Measurements from ENCODE around the gene SRPK2. TPM values are rescaled to one million over a fixed set of nuclear protein-coding genes. Genes with fewer than 3 reads are reported as not detected.

SRPK2 gene
- total RNA-seq, 4 donors from 2014 or later = 61.7 to 89.1 (median 78.4) TPM

DNA sequence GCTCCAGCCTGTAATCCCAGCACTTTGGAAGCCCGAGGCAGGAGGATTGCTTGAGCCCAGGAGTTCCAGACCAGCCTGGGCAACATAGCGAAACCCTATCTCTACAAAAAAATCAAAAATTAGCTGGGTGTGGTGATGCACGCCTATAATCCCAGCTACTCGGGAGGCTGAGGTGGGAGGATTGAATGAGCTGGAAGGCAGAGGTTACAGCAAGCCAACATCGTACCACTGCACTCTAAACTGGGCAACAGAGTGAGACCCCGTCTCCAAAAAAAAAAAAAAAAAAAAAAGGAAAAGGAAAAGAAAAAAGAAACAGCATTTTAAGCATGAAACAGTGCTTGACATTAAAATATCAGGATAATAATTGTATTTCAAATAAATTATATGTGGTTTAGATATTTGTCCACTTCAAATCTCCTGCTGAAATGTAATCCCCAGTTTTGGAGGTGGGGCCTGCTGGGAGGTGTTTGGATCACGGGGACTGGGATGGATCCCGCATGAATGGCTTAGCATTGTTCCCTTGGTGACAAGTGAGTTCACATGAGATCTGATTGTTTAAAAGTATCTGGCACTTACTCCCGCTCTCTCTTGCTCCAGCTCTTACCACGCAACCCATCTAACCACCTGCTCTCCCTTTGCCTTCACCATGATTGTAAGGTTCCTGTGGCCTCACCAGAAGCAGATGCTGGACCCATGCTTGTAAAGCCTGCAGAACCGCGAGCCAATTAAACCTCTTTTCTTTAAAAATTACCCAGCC is 103.4 kb downstream of the SRPK2 start:
- Histone ChIP-seq H3K9me3 (no peaks in the 10 kb centered on the region), H3K27ac (no peak overlapping the region), H3K27me3 (no peaks in the 10 kb centered on the region), H3K4me1 (no peaks in the 10 kb centered on the region), H3K4me3 (no peak overlapping the region), H3K36me3 (no peaks in the 10 kb centered on the region)
- DNase-seq (ENCODE audit: low spot score in 2 of 2) = no peak
- WGBS = 85% methylated on average over 12 of the region's 12 CpGs
- no peak for TF ChIP-seq CTCF (IDR thresholded peaks at IDR 0.05)

GRCh38 chr7:105284014-105284413 is 104.7 kb downstream of the SRPK2 start:
- DNase-seq (ENCODE audit: low spot score in 2 of 2) = no peak
- no peaks in the 10 kb centered on the region for H3K36me3 ChIP-seq
- 82% methylated on average over 6 of the region's 6 CpGs for WGBS
- no peak overlapping the region for H3K4me3 ChIP-seq
- no peak overlapping the region for H3K27ac ChIP-seq
- no peak for TF ChIP-seq POLR2AphosphoS5 (IDR thresholded peaks at IDR 0.05)
- TF ChIP-seq POLR2A (IDR thresholded peaks at IDR 0.05) = no peak
- TF ChIP-seq CTCF (IDR thresholded peaks at IDR 0.05) = no peak
- no peak for TF ChIP-seq EP300 (IDR thresholded peaks at IDR 0.05)
- peaks cover 4% of the 10 kb centered on the region for H3K4me1 ChIP-seq
- H3K9me3 ChIP-seq = no peaks in the 10 kb centered on the region
- no peaks in the 10 kb centered on the region for H3K27me3 ChIP-seq

DNA sequence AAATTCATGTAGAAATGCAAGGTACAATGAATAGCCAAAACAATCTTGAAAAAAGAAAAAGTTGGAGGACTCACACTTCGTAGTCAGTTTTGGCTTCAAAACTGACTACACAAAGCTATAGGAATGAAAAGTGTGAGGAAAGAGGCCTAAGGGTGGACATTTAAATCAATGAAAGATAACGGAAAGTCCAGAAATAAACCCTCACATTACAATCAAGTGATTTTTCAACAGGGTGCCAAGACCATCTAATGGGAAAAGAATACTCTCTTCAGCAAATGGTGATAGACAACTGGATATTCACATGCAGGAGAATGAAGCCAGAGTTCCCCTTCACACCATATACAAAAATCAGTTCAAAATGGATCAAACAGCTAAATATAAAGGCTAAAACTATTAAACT is 106.8 kb downstream of the SRPK2 start:
- Histone ChIP-seq H3K36me3 (no peaks in the 10 kb centered on the region), H3K4me3 (no peak overlapping the region), H3K27me3 (no peaks in the 10 kb centered on the region), H3K27ac (no peak overlapping the region), H3K4me1 (peaks cover 10% of the 10 kb centered on the region), H3K9me3 (no peaks in the 10 kb centered on the region)
- WGBS = 92% methylated on average over 2 of the region's 2 CpGs
- TF ChIP-seq POLR2AphosphoS5 (IDR thresholded peaks at IDR 0.05) (no peak), CTCF (IDR thresholded peaks at IDR 0.05) (no peak), POLR2A (IDR thresholded peaks at IDR 0.05) (no peak), EP300 (IDR thresholded peaks at IDR 0.05) (no peak)
- no peak for DNase-seq (ENCODE audit: low spot score in 2 of 2)

DNA sequence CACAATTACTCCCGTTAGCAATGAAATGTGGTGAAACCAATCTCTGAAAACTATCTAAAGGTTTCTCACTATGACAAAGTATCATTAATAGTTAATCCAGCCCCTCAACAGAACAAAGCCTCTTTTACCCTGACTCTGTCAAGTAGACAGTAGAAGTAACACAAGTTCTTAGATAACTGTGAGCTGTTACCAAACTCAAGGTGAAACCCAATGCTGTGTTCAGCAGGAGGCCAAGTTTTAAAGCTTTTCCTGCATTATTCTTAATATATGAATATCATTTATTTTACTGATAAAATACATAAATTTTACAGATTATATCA is 109.1 kb downstream of the SRPK2 start:
- 67% methylated on average over 1 of the region's 1 CpG for WGBS
- TF ChIP-seq POLR2AphosphoS5 (IDR thresholded peaks at IDR 0.05) (no peak), POLR2A (IDR thresholded peaks at IDR 0.05) (no peak), CTCF (IDR thresholded peaks at IDR 0.05) (no peak), EP300 (IDR thresholded peaks at IDR 0.05) (no peak)
- Histone ChIP-seq H3K4me3 (no peak overlapping the region), H3K27me3 (no peaks in the 10 kb centered on the region), H3K27ac (no peak overlapping the region), H3K36me3 (no peaks in the 10 kb centered on the region), H3K4me1 (peaks cover 10% of the 10 kb centered on the region), H3K9me3 (no peaks in the 10 kb centered on the region)
- no peak for DNase-seq (ENCODE audit: low spot score in 2 of 2)

- Histone ChIP-seq H3K27ac (no peak overlapping the region), H3K27me3 (no peaks in the 10 kb centered on the region), H3K4me1 (peaks cover 10% of the 10 kb centered on the region), H3K4me3 (no peak overlapping the region), H3K9me3 (no peaks in the 10 kb centered on the region), H3K36me3 (no peaks in the 10 kb centered on the region)
- DNase-seq (ENCODE audit: low spot score in 2 of 2) = no peak
- WGBS = 62% methylated on average over 8 of the region's 8 CpGs
- no peak for TF ChIP-seq POLR2AphosphoS5 (IDR thresholded peaks at IDR 0.05)
- TF ChIP-seq EP300 (IDR thresholded peaks at IDR 0.05) = no peak
- TF ChIP-seq POLR2A (IDR thresholded peaks at IDR 0.05) = no peak
- no peak for TF ChIP-seq CTCF (IDR thresholded peaks at IDR 0.05)
These were observed 109.6 kb downstream of the SRPK2 start for GRCh38 chr7:105278973-105279687.

All from suprapubic skin (tissue), 4 donors.